ENCODE results near the gene PHKA2.

DNA sequence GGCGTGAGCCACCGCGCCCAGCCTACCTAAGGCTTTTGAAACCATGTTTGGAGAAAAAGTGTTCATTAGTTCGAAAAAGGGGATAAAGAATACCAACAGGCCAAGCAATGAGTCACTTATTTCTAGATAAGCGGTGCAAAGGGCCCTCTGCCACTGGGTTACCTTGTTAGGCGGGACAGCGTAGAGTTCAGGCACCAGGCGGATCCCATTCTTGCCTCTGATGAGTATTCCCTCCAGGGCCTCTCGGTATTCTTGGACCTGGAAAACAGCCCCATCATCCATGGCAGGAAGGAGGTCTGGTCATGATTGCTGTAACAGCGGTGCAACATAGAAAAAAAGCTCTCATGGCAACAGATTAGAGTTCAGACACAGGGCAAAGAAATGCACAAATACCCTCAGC is 48.0 kb downstream of the PHKA2 start:
- TF ChIP-seq, protein P1, sequence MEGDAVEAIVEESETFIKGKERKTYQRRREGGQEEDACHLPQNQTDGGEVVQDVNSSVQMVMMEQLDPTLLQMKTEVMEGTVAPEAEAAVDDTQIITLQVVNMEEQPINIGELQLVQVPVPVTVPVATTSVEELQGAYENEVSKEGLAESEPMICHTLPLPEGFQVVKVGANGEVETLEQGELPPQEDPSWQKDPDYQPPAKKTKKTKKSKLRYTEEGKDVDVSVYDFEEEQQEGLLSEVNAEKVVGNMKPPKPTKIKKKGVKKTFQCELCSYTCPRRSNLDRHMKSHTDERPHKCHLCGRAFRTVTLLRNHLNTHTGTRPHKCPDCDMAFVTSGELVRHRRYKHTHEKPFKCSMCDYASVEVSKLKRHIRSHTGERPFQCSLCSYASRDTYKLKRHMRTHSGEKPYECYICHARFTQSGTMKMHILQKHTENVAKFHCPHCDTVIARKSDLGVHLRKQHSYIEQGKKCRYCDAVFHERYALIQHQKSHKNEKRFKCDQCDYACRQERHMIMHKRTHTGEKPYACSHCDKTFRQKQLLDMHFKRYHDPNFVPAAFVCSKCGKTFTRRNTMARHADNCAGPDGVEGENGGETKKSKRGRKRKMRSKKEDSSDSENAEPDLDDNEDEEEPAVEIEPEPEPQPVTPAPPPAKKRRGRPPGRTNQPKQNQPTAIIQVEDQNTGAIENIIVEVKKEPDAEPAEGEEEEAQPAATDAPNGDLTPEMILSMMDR (IDR thresholded peaks at IDR 0.05) = no peak
- TF ChIP-seq POLR2A (IDR thresholded peaks at IDR 0.05) = no peak

All from lower leg skin (tissue), 3 donors.